ENCODE measurements around the gene SLC25A5.

The SLC25A5 gene

GRCh38 chrX:119512146-119512800, 44.0 kb downstream of the SLC25A5 start:
- DNase-seq = no peak

DNA sequence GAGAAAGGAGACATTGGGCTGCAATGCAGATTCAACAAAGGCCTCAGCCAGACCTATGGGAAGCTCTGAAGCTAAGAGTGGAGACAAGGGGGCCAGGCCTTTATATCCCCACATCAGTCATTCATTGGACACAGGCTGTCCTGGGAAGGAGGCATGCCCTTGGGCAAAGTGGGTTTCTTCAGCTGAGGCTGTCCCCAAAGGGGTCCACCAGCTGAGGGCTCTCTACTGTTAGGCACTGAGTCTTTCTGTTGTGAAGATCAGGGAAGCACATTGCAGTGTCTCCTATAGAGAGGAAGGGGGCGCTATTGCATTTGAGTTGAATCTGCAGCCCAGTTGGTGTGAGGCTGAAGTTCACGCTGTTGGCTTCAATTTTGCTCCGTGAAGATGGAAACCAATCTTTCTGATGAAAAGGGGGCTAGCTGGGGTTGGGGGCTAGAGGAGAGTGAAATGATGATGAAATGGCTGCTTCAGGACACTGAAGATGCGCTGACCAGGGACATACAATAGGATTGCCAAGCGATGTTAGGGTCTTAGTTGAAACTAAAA, 48.0 kb downstream of the SLC25A5 start:
- DNase-seq = no peak

GRCh38 chrX:119518371-119518770, 50.1 kb downstream of the SLC25A5 start:
- no peak for DNase-seq

Data from T-helper 9 cell (primary cell).